Fibroblast of lung (primary cell): Measurements from ENCODE around the gene ADAM15. TPM values are rescaled to one million over a fixed set of nuclear protein-coding genes. Genes with fewer than 3 reads are reported as not detected.
A peak's percentile ranks its signal among the peaks of the same experiment; 100 is the strongest.

ENCODE experiments used
- DNase-seq, 2 donors: peaks; one replicate each; pipeline versions ENCODE4 v3.0.0 to v3.0.0-alpha.2; 2010; ENCODE audit warnings: low read depth in 2 of 2
- H2AFZ ChIP-seq: 2 replicates; pipeline ENCODE4 v1.5.1; 2012; ENCODE audit warnings: low read length, control low read depth, inconsistent platforms
- H3K27ac ChIP-seq: 2 replicates; pipeline ENCODE4 v1.5.1; 2011; ENCODE audit warnings: low read length, control low read depth; ENCODE audit not compliant: insufficient read depth
- H3K27me3 ChIP-seq: 2 replicates; pipeline ENCODE4 v1.5.1; 2011; ENCODE audit warnings: mild to moderate bottlenecking, low read length; ENCODE audit not compliant: control insufficient read depth, insufficient read depth
- H3K36me3 ChIP-seq: 2 replicates; pipeline ENCODE4 v1.5.1; 2011; ENCODE audit warnings: low read length; ENCODE audit not compliant: control insufficient read depth, insufficient read depth
- H3K4me1 ChIP-seq: 2 replicates; pipeline ENCODE4 v1.5.1; 2011; ENCODE audit warnings: low read length; ENCODE audit not compliant: control insufficient read depth, insufficient read depth; ENCODE audit errors: extremely low read depth
- H3K4me2 ChIP-seq: 2 replicates; pipeline ENCODE4 v1.5.1; 2011; ENCODE audit warnings: low read length, control low read depth; ENCODE audit not compliant: insufficient read depth; ENCODE audit errors: extremely low read depth
- H3K4me3 ChIP-seq, 4 experiments: fragments of 200-600 bp in 1 of 4; sonication (generic) in 1 of 4; replicated peaks in 1 of 4; 2 replicates each; pipeline ENCODE4 v1.5.1; 2011 to 2016; ENCODE audit warnings: low read length in 4 of 4, low read depth in 3 of 4, mild to moderate bottlenecking in 3 of 4, control low read depth in 2 of 4, inconsistent platforms in 1 of 4, mixed read lengths in 1 of 4; ENCODE audit not compliant: insufficient read depth in 1 of 4; ENCODE audit errors: control extremely low read depth in 1 of 4
- H3K79me2 ChIP-seq: 2 replicates; pipeline ENCODE4 v1.5.1; 2012; ENCODE audit warnings: mild to moderate bottlenecking, low read length, inconsistent platforms; ENCODE audit not compliant: control insufficient read depth, insufficient read depth
- H3K9ac ChIP-seq: 2 replicates; pipeline ENCODE4 v1.5.1; 2011; ENCODE audit warnings: mild to moderate bottlenecking, low read length, control low read depth; ENCODE audit not compliant: insufficient read depth
- H3K9me3 ChIP-seq: 2 replicates; pipeline ENCODE4 v1.5.1; 2012; ENCODE audit warnings: low read depth, low read length; ENCODE audit not compliant: control insufficient read depth, insufficient read depth
- H4K20me1 ChIP-seq: 2 replicates; pipeline ENCODE4 v1.5.1; 2011; ENCODE audit warnings: low read length; ENCODE audit not compliant: control insufficient read depth, insufficient read depth; ENCODE audit errors: extremely low read depth
- EZH2 ChIP-seq: IDR thresholded peaks from 2 replicates; pipeline ENCODE4 v1.5.1; 2012; ENCODE audit warnings: low read length, control low read depth, mild to moderate bottlenecking; ENCODE audit errors: missing control alignments
- polyA plus RNA-seq, 2 donors: library from polyadenylated mRNA; depleted of rRNA in 1 of 2; stranded (reverse) in 1 of 2; unstranded in 1 of 2; fragments of >200 nt; gene quantifications; 2 replicates each; pipeline ENCODE4 v1.2.1, GENCODE V29; 2011 to 2012; ENCODE audit warnings: missing spikeins in 1 of 2
- total RNA-seq: library from RNA; depleted of rRNA; stranded (reverse); fragments of >200 nt; gene quantifications from 2 replicates; pipeline ENCODE4 v1.2.1, GENCODE V29; 2014
- TF ChIP-seq, protein P1 (sequence below), 2 donors: IDR thresholded peaks in 1 of 2; conservative IDR thresholded peaks in 1 of 2; 1 replicate in 1 of 2; 2 replicates in 1 of 2; pipeline ENCODE4 v1.5.1; 2011 to 2012; ENCODE audit warnings: low read length in 2 of 2, control low read depth in 1 of 2, inconsistent platforms in 1 of 2, low read depth in 1 of 2, mild to moderate bottlenecking in 1 of 2

Gene ADAM15
- total and polyA plus RNA-seq, 2 donors (not counting 1 experiment from before 2014, with no cell fraction given), result 19.5 to 58.5 TPM

DNA sequence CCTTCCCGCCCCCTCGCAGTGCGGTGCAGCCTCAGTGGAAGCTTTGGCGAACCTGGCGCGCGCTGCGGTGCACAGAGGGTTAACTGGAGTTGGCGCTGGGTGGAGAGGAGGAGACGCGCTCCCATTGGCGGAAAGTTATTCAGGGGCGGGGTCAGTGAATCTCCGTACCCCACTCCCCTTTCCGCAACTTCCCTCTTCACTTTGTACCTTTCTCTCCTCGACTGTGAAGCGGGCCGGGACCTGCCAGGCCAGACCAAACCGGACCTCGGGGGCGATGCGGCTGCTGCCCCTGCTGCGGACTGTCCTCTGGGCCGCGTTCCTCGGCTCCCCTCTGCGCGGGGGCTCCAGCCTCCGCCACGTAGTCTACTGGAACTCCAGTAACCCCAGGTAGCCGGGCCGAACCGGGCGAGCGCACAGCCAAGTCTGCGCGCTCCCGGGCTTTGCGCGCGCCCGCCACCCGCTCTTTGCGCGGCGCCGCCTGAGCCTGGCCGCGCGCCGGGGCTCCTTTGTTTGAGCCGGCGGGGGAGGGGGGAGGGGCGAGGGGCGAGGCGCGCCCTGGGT is 12.5 kb downstream of the ADAM15 start, which contains the start of gene EFNA4:
TSS of gene EFNA4 (plus strand) at position 191 of the 561 bp plus-strand sequence. CDS start at position 275, 84 bp downstream.
- Histone ChIP-seq H3K27ac (peak within 1 kb of the TSS; percentile 43), H3K4me1 (peaks cover 10% of the 10 kb centered on the region), H3K79me2 (no peaks in the 10 kb centered on the region), H3K9me3 (no peaks in the 10 kb centered on the region), H3K4me3 (peak within 1 kb of the TSS; percentile 70 to 92 (median 87)), H3K4me2 (peak within 1 kb of the TSS; percentile 88), H3K27me3 (no peaks in the 10 kb centered on the region), H3K36me3 (peaks cover 2% of the 10 kb centered on the region), H3K9ac (peak within 1 kb of the TSS; percentile 77), H2AFZ (peak within 1 kb of the TSS; percentile 92), H4K20me1 (no peaks in the 10 kb centered on the region)
- DNase-seq, result peak; percentile 75 to 83
- TF ChIP-seq, protein P1, sequence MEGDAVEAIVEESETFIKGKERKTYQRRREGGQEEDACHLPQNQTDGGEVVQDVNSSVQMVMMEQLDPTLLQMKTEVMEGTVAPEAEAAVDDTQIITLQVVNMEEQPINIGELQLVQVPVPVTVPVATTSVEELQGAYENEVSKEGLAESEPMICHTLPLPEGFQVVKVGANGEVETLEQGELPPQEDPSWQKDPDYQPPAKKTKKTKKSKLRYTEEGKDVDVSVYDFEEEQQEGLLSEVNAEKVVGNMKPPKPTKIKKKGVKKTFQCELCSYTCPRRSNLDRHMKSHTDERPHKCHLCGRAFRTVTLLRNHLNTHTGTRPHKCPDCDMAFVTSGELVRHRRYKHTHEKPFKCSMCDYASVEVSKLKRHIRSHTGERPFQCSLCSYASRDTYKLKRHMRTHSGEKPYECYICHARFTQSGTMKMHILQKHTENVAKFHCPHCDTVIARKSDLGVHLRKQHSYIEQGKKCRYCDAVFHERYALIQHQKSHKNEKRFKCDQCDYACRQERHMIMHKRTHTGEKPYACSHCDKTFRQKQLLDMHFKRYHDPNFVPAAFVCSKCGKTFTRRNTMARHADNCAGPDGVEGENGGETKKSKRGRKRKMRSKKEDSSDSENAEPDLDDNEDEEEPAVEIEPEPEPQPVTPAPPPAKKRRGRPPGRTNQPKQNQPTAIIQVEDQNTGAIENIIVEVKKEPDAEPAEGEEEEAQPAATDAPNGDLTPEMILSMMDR (conservative IDR thresholded peaks at IDR 0.05 in 1 of 2, IDR thresholded peaks at IDR 0.05 in 1 of 2; ENCODE audit: low read depth in 1 of 2, low read length in 2 of 2), result no peak
- TF ChIP-seq EZH2, result no peak

DNA sequence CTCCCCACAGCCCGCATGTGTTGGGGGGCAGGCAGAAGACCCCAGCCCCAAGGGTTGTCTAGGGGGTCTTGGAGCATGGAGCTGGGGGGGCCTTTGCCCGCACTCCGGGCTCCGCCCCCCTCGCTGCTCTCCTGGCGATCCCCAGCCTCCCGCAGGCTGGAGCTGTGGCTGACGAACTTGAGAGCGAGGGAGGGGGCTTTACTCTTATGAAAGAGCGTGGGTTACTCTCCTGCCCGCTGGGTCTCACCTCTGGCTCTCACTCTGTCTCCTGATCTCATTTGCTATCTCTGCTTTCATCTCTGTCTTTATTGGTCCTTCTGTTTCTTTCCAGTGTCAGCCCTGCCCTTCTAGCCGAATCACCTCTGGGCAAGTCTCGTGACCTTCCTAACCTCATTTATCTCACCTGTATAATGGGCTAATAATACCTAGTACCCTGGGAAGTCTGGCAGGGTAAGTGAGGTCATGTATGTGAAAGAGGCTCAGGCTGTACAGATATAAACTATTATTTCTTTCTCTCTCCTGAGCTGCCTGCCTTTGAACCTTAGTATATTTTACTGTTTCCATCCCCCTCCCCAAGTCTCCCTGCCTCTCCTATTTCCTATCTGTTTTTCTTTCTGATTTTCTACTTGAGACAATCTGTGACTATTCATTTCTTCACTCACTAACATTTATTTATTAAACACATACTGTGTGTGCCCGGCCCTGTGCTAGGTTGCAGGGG is 13.2 kb downstream of the ADAM15 start:
- Histone ChIP-seq H3K27ac (no peak overlapping the region), H3K36me3 (peaks cover 2% of the 10 kb centered on the region), H3K4me2 (peak overlapping the region; percentile 88), H4K20me1 (no peaks in the 10 kb centered on the region), H3K9me3 (no peaks in the 10 kb centered on the region), H2AFZ (peak overlapping the region; percentile 1), H3K79me2 (no peaks in the 10 kb centered on the region), H3K4me1 (peaks cover 10% of the 10 kb centered on the region), H3K27me3 (no peaks in the 10 kb centered on the region), H3K9ac (no peak overlapping the region), H3K4me3 (peak overlapping the region; percentile 70 to 92 (median 87))
- peak in 1 of 2 donors; percentile 41 for DNase-seq
- TF ChIP-seq, protein P1 (conservative IDR thresholded peaks at IDR 0.05 in 1 of 2, IDR thresholded peaks at IDR 0.05 in 1 of 2; ENCODE audit: low read depth in 1 of 2, low read length in 2 of 2), result no peak
- no peak for TF ChIP-seq EZH2

DNA sequence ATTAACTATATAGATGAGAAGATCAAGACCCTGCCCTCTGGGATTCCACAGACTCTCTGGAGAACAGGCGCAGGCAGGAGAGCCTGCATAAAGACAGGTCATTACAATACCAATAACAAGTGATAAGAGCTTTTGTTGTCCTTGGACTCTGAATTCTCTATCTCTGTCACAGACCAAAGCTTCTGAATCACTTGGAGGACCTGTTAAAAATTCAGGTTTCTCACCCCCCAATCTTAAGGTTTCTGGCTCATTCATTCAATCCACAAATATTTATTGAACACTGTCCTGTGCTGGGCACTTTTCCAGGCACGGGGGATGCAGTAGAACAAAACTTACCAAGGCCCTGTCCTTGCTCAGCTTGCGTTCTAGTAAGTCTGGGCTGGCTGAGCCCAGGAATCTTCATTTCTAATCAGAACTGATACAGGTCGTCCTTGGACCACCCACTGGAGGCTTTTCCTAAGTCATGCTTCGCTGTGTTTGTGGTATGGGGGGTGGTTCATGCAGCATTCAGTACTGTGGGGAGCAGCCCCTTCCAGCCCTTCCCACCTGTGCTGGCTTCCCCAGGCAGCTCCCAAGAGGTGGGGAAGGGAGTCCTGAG is 13.8 kb downstream of the ADAM15 start:
- H3K27me3 ChIP-seq, result no peaks in the 10 kb centered on the region
- TF ChIP-seq, protein P1 (conservative IDR thresholded peaks at IDR 0.05 in 1 of 2, IDR thresholded peaks at IDR 0.05 in 1 of 2; ENCODE audit: low read depth in 1 of 2, low read length in 2 of 2), result no peak
- TF ChIP-seq EZH2, result no peak
- no peak for DNase-seq
- H3K79me2 ChIP-seq, result no peaks in the 10 kb centered on the region
- H3K4me2 ChIP-seq, result no peak overlapping the region
- no peak overlapping the region for H3K9ac ChIP-seq
- H3K9me3 ChIP-seq, result no peaks in the 10 kb centered on the region
- no peak overlapping the region for H2AFZ ChIP-seq
- no peaks in the 10 kb centered on the region for H4K20me1 ChIP-seq
- no peak overlapping the region for H3K27ac ChIP-seq
- peak overlapping the region in 1 of 4 experiments; percentile 83 for H3K4me3 ChIP-seq
- H3K36me3 ChIP-seq, result peaks cover 2% of the 10 kb centered on the region
- H3K4me1 ChIP-seq, result peaks cover 10% of the 10 kb centered on the region
